Tibial artery (tissue), 4 donors: ENCODE data around the gene PUS10.

ENCODE experiments used
- DNase-seq, 2 donors: peaks; one replicate each; pipeline ENCODE4 v3.0.0-alpha.2; 2019
- H3K27ac ChIP-seq, 2 donors: fragments of 200-600 bp; sonication (generic) in 1 of 2; 1 replicate in 1 of 2; 2 replicates in 1 of 2; pipeline ENCODE4 v1.5.1; 2018 to 2019; ENCODE audit warnings: mild to moderate bottlenecking in 1 of 2
- H3K27me3 ChIP-seq, 2 donors: fragments of 200-600 bp; sonication (generic) in 1 of 2; one replicate each; pipeline versions ENCODE4 v1.5.1 to v1.6.0; 2016 to 2019
- H3K36me3 ChIP-seq, 3 donors: fragments of 200-600 bp; sonication (generic) in 2 of 3; one replicate each; pipeline ENCODE4 v1.5.1; 2016 to 2019; ENCODE audit warnings: mild to moderate bottlenecking in 2 of 3
- H3K4me1 ChIP-seq, 4 donors: fragments of 200-600 bp; sonication (generic) in 2 of 4; 1 replicate in 3 of 4; 2 replicates in 1 of 4; pipeline ENCODE4 v1.5.1; 2016 to 2019
- H3K4me3 ChIP-seq, 2 donors: fragments of 200-600 bp; sonication (generic) in 1 of 2; 1 replicate in 1 of 2; 2 replicates in 1 of 2; pipeline ENCODE4 v1.5.1; 2018 to 2019; ENCODE audit warnings: mild to moderate bottlenecking in 2 of 2
- H3K9me3 ChIP-seq, 3 donors: fragments of 200-600 bp; sonication (generic) in 1 of 3; one replicate each; pipeline ENCODE4 v1.5.1; 2016 to 2019
- CTCF ChIP-seq, 2 experiments: fragments of 200-600 bp in 1 of 2; fragments of 450-650 bp in 1 of 2; IDR thresholded peaks; one replicate each; pipeline ENCODE4 v1.5.1; 2017 to 2019; ENCODE audit warnings: antibody characterized with exemption in 2 of 2, mild to moderate bottlenecking in 1 of 2, moderate library complexity in 1 of 2
- intact Hi-C: fragments of 100-400 bp; cut with DNase I; formaldehyde crosslinking; loops from one replicate; pipeline ENCODE4 v1.15.0; 2023; ENCODE audit warnings: low total_unique reads

The PUS10 gene

GRCh38 chr2:60899230-60899891 lies 118.7 kb downstream of the PUS10 start:
- intact Hi-C loops, result no loop called here

GRCh38 chr2:60898567-60898966 lies 119.5 kb downstream of the PUS10 start:
- no peaks in the 10 kb centered on the region for H3K4me1 ChIP-seq
- no peak overlapping the region for H3K27ac ChIP-seq
- no peak for TF ChIP-seq CTCF (IDR thresholded peaks at IDR 0.05)
- H3K4me3 ChIP-seq, result no peak overlapping the region
- no peak for DNase-seq
- peaks cover 30 to 80% (median 44%) of the 10 kb centered on the region in 3 donors for H3K36me3 ChIP-seq
- H3K27me3 ChIP-seq, result no peaks in the 10 kb centered on the region
- no peaks in the 10 kb centered on the region for H3K9me3 ChIP-seq
- intact Hi-C loops, result no loop called here

More at GRCh38 chr2:60899230-60899891, 118.7 kb downstream of the PUS10 start:
- H3K27me3 ChIP-seq, result no peaks in the 10 kb centered on the region
- DNase-seq, result no peak
- H3K36me3 ChIP-seq, result peaks cover 36 to 78% (median 52%) of the 10 kb centered on the region in 3 donors
- H3K4me3 ChIP-seq, result no peak overlapping the region
- H3K4me1 ChIP-seq, result no peaks in the 10 kb centered on the region
- no peak overlapping the region for H3K27ac ChIP-seq
- TF ChIP-seq CTCF (IDR thresholded peaks at IDR 0.05), result no peak
- no peaks in the 10 kb centered on the region for H3K9me3 ChIP-seq
